K562 (cell line): Measurements from ENCODE around the gene KIFC3. TPM values are rescaled to one million over a fixed set of nuclear protein-coding genes. Genes with fewer than 3 reads are reported as not detected.

ENCODE experiments used
- polyA plus RNA-seq, 8 experiments: library from polyadenylated mRNA; depleted of rRNA in 4 of 8; stranded (reverse) in 5 of 8; unstranded in 3 of 8; fragments of >200 nt; fragmentation: Nextera tagmentation in 2 of 8; fragmentation: Illumina TruSeq in 1 of 8; extraction: Ambion mirVana in 2 of 8; extraction: Trizol in 1 of 8; gene quantifications; 2 replicates each; pipeline versions ENCODE4 v1.2.1 to v1.2.3, GENCODE V29; 2011 to 2014; ENCODE audit warnings: inconsistent platforms in 1 of 8, missing spikeins in 1 of 8
- total RNA-seq, 7 experiments: library from RNA; depleted of rRNA in 6 of 7; stranded (reverse); fragments of >200 nt in 6 of 7; fragmentation: Illumina TruSeq in 2 of 7; extraction: Trizol in 2 of 7; gene quantifications; 2 replicates each; pipeline versions ENCODE4 v1.2.1 to v1.2.3, GENCODE V29; 2011 to 2021; ENCODE audit warnings: low replicate concordance in 1 of 7
- TF ChIP-seq, protein P1 (sequence below), 2 experiments: fragments of 450-650 bp in 1 of 2; sonication (generic) in 1 of 2; formaldehyde crosslinking in 1 of 2; IDR thresholded peaks; 2 replicates each; pipeline versions ENCODE4 v1.7.1 to v1.9.0; 2016 to 2022; ENCODE audit warnings: inconsistent platforms in 1 of 2, mild to moderate bottlenecking in 1 of 2, missing genetic modification reagents in 1 of 2
- TF ChIP-seq, protein P2 (sequence below): sonication (generic); formaldehyde crosslinking; IDR thresholded peaks from 2 replicates; pipeline ENCODE4 v1.8.0; 2022; ENCODE audit warnings: missing genetic modification reagents, mild to moderate bottlenecking, borderline replicate concordance

Gene KIFC3
- total and polyA plus RNA-seq, 9 of the 15 experiments (the other 6 are each of a cell fraction or from before 2014, with no cell fraction given): 0.23 to 105 (median 26.2) TPM

DNA sequence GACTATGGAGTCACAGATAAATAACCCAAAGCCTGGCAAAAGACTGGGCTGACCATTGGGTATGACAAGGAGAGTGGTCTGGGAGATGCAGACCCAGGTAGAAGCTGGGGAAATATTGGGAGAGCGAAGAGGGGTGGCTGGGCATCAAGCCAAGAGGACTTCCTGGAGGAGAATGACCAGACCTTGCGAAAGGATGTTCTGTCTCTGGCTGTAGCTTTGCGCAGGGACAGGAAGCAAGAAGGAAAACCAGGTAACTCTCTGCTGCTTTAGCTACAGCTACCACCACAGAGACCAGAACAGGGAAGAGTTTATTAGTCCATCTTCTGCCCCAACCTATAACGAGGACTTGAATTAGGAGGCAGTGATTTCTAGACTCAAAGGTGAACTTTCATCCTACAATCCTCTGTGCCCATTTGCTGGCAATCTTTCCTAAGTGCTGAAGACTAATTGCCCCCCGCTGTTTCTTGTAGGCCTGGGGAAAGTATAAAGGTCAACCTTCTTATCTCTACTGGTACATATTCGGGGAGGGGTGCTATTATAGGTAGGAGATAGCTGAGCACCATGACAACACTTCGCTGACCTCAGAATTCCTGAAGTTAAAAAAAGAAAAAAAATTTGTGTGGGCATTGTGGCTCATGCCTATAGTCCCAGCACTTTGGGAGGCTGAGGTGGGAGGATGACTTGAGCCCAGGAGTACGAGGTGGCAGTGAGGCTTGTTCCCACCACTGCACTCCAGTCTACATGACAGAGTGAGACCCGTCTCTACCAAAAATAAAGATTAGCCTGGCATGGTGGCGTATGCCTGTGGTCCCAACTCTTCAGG is 19.1 kb upstream of the KIFC3 start (continued):
- TF ChIP-seq, protein P1, sequence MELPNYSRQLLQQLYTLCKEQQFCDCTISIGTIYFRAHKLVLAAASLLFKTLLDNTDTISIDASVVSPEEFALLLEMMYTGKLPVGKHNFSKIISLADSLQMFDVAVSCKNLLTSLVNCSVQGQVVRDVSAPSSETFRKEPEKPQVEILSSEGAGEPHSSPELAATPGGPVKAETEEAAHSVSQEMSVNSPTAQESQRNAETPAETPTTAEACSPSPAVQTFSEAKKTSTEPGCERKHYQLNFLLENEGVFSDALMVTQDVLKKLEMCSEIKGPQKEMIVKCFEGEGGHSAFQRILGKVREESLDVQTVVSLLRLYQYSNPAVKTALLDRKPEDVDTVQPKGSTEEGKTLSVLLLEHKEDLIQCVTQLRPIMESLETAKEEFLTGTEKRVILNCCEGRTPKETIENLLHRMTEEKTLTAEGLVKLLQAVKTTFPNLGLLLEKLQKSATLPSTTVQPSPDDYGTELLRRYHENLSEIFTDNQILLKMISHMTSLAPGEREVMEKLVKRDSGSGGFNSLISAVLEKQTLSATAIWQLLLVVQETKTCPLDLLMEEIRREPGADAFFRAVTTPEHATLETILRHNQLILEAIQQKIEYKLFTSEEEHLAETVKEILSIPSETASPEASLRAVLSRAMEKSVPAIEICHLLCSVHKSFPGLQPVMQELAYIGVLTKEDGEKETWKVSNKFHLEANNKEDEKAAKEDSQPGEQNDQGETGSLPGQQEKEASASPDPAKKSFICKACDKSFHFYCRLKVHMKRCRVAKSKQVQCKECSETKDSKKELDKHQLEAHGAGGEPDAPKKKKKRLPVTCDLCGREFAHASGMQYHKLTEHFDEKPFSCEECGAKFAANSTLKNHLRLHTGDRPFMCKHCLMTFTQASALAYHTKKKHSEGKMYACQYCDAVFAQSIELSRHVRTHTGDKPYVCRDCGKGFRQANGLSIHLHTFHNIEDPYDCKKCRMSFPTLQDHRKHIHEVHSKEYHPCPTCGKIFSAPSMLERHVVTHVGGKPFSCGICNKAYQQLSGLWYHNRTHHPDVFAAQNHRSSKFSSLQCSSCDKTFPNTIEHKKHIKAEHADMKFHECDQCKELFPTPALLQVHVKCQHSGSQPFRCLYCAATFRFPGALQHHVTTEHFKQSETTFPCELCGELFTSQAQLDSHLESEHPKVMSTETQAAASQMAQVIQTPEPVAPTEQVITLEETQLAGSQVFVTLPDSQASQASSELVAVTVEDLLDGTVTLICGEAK (IDR thresholded peaks at IDR 0.05): no peak
- TF ChIP-seq, protein P1 (CRISPR knock-in tag; IDR thresholded peaks at IDR 0.05): no peak
- TF ChIP-seq, protein P2, sequence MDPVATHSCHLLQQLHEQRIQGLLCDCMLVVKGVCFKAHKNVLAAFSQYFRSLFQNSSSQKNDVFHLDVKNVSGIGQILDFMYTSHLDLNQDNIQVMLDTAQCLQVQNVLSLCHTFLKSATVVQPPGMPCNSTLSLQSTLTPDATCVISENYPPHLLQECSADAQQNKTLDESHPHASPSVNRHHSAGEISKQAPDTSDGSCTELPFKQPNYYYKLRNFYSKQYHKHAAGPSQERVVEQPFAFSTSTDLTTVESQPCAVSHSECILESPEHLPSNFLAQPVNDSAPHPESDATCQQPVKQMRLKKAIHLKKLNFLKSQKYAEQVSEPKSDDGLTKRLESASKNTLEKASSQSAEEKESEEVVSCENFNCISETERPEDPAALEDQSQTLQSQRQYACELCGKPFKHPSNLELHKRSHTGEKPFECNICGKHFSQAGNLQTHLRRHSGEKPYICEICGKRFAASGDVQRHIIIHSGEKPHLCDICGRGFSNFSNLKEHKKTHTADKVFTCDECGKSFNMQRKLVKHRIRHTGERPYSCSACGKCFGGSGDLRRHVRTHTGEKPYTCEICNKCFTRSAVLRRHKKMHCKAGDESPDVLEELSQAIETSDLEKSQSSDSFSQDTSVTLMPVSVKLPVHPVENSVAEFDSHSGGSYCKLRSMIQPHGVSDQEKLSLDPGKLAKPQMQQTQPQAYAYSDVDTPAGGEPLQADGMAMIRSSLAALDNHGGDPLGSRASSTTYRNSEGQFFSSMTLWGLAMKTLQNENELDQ (CRISPR knock-in tag): no peak
